HepG2 (cell line): ENCODE data around the gene MRPL43. TPM values are rescaled to one million over a fixed set of nuclear protein-coding genes. Genes with fewer than 3 reads are reported as not detected.
A peak's percentile ranks its signal among the peaks of the same experiment; 100 is the strongest.

Experiments used
- FLYWCH1 ChIP-seq: sonication (generic); formaldehyde crosslinking; IDR thresholded peaks from 2 replicates; pipeline ENCODE4 v1.8.1; 2023; ENCODE audit warnings: mild to moderate bottlenecking, missing genetic modification reagents
- FOXA3 ChIP-seq: IDR thresholded peaks from 2 replicates; pipeline ENCODE4 v1.6.1; 2016; ENCODE audit warnings: missing genetic modification reagents, missing compliant biosample characterization
- HOXA7 ChIP-seq: sonication (generic); formaldehyde crosslinking; IDR thresholded peaks from 2 replicates; pipeline ENCODE4 v1.8.1; 2022; ENCODE audit warnings: mild to moderate bottlenecking, missing genetic modification reagents, moderate library complexity
- ISX ChIP-seq: sonication (generic); formaldehyde crosslinking; conservative IDR thresholded peaks from 2 replicates; pipeline ENCODE4 v1.5.0; 2020; ENCODE audit warnings: missing genetic modification reagents
- KAT7 ChIP-seq: IDR thresholded peaks from 2 replicates; pipeline ENCODE4 v1.6.1; 2018; ENCODE audit warnings: borderline replicate concordance, missing compliant biosample characterization
- KDM1A ChIP-seq: IDR thresholded peaks from 2 replicates; pipeline ENCODE4 v1.6.1; 2016; ENCODE audit warnings: missing compliant biosample characterization
- MBD4 ChIP-seq: IDR thresholded peaks from 2 replicates; pipeline ENCODE4 v1.6.1; 2012; ENCODE audit warnings: low read length, inconsistent platforms, borderline replicate concordance
- TAF15 ChIP-seq: fragments of 200-400 bp; formaldehyde crosslinking; IDR thresholded peaks from one replicate; pipeline ENCODE4 v1.6.1; 2018; ENCODE audit warnings: mild to moderate bottlenecking, low read depth, low read length; ENCODE audit not compliant: poor library complexity, severe bottlenecking
- TARDBP ChIP-seq: sonication (generic); formaldehyde crosslinking; IDR thresholded peaks from 2 replicates; pipeline ENCODE4 v1.8.0; 2022; ENCODE audit warnings: mild to moderate bottlenecking, missing genetic modification reagents
- ZBTB20 ChIP-seq: sonication (generic); formaldehyde crosslinking; IDR thresholded peaks from 2 replicates; pipeline ENCODE4 v1.8.1; 2023; ENCODE audit warnings: missing genetic modification reagents, low read depth, mild to moderate bottlenecking, borderline replicate concordance
- ZNF557 ChIP-seq: sonication (generic); formaldehyde crosslinking; IDR thresholded peaks from 2 replicates; pipeline ENCODE4 v1.4.0; 2020; ENCODE audit warnings: missing genetic modification reagents
- polyA plus RNA-seq, 8 experiments: library from polyadenylated mRNA; depleted of rRNA in 3 of 8; stranded (reverse) in 7 of 8; unstranded in 1 of 8; fragments of >200 nt; fragmentation: Illumina TruSeq in 4 of 8; extraction: Trizol in 4 of 8; gene quantifications; 2 replicates each; pipeline versions ENCODE4 v1.2.1 to v1.2.3, GENCODE V29; 2011 to 2016; ENCODE audit warnings: low read depth in 4 of 8, missing spikeins in 1 of 8, mixed read lengths in 1 of 8; ENCODE audit not compliant: insufficient read depth in 1 of 8
- total RNA-seq, 5 experiments: library from RNA; depleted of rRNA; stranded (reverse); fragments of >200 nt; fragmentation: Illumina TruSeq; extraction: Trizol; gene quantifications; 2 replicates each; pipeline ENCODE4 v1.2.3, GENCODE V29; 2016; ENCODE audit warnings: low read depth in 1 of 5
- TF ChIP-seq, protein P1 (sequence below): sonication (generic); formaldehyde crosslinking; IDR thresholded peaks from 2 replicates; pipeline ENCODE4 v1.4.0; 2020; ENCODE audit warnings: low read depth, mild to moderate bottlenecking, missing genetic modification reagents
- TF ChIP-seq, protein P2 (sequence below): fragments of 450-650 bp; IDR thresholded peaks from 2 replicates; pipeline ENCODE4 v1.6.1; 2016
- TF ChIP-seq, protein P3 (sequence below): sonication (generic); formaldehyde crosslinking; IDR thresholded peaks from 2 replicates; pipeline ENCODE4 v1.4.0; 2020; ENCODE audit warnings: missing genetic modification reagents
- TF ChIP-seq, protein P4 (sequence below): sonication (generic); formaldehyde crosslinking; IDR thresholded peaks from 2 replicates; pipeline ENCODE4 v1.4.0; 2020; ENCODE audit warnings: mild to moderate bottlenecking, missing genetic modification reagents
- TF ChIP-seq, protein P5 (sequence below): sonication (generic); formaldehyde crosslinking; conservative IDR thresholded peaks from 2 replicates; pipeline ENCODE4 v1.8.0; 2022; ENCODE audit warnings: missing genetic modification reagents
- TF ChIP-seq, protein P6 (sequence below): fragments of 450-650 bp; IDR thresholded peaks from 2 replicates; pipeline ENCODE4 v1.6.1; 2017
- TF ChIP-seq, protein P7 (sequence below): sonication (generic); formaldehyde crosslinking; IDR thresholded peaks from 2 replicates; pipeline ENCODE4 v1.4.0; 2020; ENCODE audit warnings: missing genetic modification reagents

MRPL43 gene
- total and polyA plus RNA-seq, 2 of the 13 experiments (the other 11 are each of a cell fraction or from before 2014, with no cell fraction given), result 71.0 to 73.7 TPM

DNA sequence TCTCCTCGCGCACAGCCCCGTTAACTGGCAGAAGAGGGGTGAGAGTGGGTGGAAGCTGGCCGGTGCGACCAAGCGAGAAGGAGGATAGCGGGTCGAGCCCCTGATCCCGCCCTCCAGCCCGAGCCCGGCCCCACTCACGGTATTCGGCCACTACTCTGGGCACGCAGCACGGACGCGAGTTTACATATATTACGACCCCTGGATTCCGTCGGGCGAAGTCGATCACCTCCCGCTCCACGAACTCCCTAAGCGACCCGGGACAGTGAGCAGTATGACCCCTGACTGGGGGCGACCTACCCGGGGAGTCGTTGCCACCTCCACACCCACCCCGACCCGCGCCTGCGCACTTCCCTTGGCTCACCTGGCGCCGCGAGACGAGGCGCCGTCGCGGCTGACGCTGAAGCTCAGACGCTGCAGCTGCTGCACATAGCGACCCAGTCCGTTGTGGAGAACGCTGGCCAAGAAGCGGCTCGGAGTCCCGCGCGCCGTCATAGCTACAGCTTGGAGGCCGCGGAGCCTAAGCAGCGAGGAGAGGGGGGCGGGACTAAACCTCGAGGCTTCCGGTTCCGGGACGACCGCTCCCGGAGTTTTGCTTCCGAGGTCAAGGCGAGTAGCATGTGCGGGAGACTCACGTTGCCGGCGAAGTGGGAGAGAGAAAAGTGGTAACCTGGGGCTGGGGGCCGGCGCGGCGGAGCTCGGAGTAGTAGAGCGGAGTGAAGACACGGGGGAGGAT lies at the start of gene MRPL43, which contains the start of gene TWNK (continued):
- TF ChIP-seq FLYWCH1 (CRISPR knock-in tag) (no peak), KAT7 (CRISPR knock-in tag) (no peak), TAF15 (peak; percentile 94), ISX (CRISPR knock-in tag) (0 out of 2 replicates have a peak, but pooled peaks have one; percentile 47), KDM1A (CRISPR knock-in tag) (no peak), ZBTB20 (CRISPR knock-in tag) (peak; percentile 75; the same call in 1 of the 2 replicates), ZNF557 (CRISPR knock-in tag) (no peak; the same call in 1 of the 2 replicates), MBD4 (0 out of 2 replicates have a peak, but pooled peaks have one; percentile 25), HOXA7 (CRISPR knock-in tag) (0 out of 2 replicates have a peak, but pooled peaks have one; percentile 40), TARDBP (CRISPR knock-in tag) (peak; percentile 72), FOXA3 (CRISPR knock-in tag) (no peak; the same call in 1 of the 2 replicates)
- TF ChIP-seq, protein P1, sequence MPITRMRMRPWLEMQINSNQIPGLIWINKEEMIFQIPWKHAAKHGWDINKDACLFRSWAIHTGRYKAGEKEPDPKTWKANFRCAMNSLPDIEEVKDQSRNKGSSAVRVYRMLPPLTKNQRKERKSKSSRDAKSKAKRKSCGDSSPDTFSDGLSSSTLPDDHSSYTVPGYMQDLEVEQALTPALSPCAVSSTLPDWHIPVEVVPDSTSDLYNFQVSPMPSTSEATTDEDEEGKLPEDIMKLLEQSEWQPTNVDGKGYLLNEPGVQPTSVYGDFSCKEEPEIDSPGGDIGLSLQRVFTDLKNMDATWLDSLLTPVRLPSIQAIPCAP, result no peak
- TF ChIP-seq, protein P2, sequence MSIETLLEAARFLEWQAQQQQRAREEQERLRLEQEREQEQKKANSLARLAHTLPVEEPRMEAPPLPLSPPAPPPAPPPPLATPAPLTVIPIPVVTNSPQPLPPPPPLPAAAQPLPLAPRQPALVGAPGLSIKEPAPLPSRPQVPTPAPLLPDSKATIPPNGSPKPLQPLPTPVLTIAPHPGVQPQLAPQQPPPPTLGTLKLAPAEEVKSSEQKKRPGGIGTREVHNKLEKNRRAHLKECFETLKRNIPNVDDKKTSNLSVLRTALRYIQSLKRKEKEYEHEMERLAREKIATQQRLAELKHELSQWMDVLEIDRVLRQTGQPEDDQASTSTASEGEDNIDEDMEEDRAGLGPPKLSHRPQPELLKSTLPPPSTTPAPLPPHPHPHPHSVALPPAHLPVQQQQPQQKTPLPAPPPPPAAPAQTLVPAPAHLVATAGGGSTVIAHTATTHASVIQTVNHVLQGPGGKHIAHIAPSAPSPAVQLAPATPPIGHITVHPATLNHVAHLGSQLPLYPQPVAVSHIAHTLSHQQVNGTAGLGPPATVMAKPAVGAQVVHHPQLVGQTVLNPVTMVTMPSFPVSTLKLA, result peak; percentile 90
- TF ChIP-seq, protein P3, sequence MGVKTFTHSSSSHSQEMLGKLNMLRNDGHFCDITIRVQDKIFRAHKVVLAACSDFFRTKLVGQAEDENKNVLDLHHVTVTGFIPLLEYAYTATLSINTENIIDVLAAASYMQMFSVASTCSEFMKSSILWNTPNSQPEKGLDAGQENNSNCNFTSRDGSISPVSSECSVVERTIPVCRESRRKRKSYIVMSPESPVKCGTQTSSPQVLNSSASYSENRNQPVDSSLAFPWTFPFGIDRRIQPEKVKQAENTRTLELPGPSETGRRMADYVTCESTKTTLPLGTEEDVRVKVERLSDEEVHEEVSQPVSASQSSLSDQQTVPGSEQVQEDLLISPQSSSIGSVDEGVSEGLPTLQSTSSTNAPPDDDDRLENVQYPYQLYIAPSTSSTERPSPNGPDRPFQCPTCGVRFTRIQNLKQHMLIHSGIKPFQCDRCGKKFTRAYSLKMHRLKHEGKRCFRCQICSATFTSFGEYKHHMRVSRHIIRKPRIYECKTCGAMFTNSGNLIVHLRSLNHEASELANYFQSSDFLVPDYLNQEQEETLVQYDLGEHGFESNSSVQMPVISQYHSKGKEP (CRISPR knock-in tag), result no peak
- TF ChIP-seq, protein P4, sequence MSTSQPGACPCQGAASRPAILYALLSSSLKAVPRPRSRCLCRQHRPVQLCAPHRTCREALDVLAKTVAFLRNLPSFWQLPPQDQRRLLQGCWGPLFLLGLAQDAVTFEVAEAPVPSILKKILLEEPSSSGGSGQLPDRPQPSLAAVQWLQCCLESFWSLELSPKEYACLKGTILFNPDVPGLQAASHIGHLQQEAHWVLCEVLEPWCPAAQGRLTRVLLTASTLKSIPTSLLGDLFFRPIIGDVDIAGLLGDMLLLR (CRISPR knock-in tag), result no peak; the same call in 1 of the 2 replicates
- TF ChIP-seq, protein P5, sequence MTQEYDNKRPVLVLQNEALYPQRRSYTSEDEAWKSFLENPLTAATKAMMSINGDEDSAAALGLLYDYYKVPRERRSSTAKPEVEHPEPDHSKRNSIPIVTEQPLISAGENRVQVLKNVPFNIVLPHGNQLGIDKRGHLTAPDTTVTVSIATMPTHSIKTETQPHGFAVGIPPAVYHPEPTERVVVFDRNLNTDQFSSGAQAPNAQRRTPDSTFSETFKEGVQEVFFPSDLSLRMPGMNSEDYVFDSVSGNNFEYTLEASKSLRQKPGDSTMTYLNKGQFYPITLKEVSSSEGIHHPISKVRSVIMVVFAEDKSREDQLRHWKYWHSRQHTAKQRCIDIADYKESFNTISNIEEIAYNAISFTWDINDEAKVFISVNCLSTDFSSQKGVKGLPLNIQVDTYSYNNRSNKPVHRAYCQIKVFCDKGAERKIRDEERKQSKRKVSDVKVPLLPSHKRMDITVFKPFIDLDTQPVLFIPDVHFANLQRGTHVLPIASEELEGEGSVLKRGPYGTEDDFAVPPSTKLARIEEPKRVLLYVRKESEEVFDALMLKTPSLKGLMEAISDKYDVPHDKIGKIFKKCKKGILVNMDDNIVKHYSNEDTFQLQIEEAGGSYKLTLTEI (CRISPR knock-in tag), result no peak
- TF ChIP-seq, protein P6, sequence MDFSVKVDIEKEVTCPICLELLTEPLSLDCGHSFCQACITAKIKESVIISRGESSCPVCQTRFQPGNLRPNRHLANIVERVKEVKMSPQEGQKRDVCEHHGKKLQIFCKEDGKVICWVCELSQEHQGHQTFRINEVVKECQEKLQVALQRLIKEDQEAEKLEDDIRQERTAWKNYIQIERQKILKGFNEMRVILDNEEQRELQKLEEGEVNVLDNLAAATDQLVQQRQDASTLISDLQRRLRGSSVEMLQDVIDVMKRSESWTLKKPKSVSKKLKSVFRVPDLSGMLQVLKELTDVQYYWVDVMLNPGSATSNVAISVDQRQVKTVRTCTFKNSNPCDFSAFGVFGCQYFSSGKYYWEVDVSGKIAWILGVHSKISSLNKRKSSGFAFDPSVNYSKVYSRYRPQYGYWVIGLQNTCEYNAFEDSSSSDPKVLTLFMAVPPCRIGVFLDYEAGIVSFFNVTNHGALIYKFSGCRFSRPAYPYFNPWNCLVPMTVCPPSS, result no peak
- TF ChIP-seq, protein P7, sequence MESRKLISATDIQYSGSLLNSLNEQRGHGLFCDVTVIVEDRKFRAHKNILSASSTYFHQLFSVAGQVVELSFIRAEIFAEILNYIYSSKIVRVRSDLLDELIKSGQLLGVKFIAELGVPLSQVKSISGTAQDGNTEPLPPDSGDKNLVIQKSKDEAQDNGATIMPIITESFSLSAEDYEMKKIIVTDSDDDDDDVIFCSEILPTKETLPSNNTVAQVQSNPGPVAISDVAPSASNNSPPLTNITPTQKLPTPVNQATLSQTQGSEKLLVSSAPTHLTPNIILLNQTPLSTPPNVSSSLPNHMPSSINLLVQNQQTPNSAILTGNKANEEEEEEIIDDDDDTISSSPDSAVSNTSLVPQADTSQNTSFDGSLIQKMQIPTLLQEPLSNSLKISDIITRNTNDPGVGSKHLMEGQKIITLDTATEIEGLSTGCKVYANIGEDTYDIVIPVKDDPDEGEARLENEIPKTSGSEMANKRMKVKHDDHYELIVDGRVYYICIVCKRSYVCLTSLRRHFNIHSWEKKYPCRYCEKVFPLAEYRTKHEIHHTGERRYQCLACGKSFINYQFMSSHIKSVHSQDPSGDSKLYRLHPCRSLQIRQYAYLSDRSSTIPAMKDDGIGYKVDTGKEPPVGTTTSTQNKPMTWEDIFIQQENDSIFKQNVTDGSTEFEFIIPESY, result no peak
